ENCODE data around the gene PPT2. TPM values are rescaled to one million over a fixed set of nuclear protein-coding genes. Genes with fewer than 3 reads are reported as not detected.

Gene PPT2
- total and polyA plus RNA-seq, 2 of the 8 experiments (the other 6 are each of a cell fraction or from before 2014, with no cell fraction given) = 24.1 to 39.5 TPM

GRCh38 chr6:32149092-32149755 is 4.7 kb upstream of the PPT2 start:
- no peak overlapping the region for H3K4ac ChIP-seq (replicated peaks; ENCODE audit: insufficient read length, low read depth, low read length)
- H3K79me2 ChIP-seq (ENCODE audit: control insufficient read depth in 1 of 2, insufficient read depth in 2 of 2, low read length in 2 of 2) = no peaks in the 10 kb centered on the region
- no peak overlapping the region for H4K5ac ChIP-seq (ENCODE audit: insufficient read length, low read depth, low read length)
- H3K27ac ChIP-seq (ENCODE audit: low read depth, low read length) = no peak overlapping the region
- H3K23me2 ChIP-seq (ENCODE audit: low read depth, low read length) = peaks cover 22% of the 10 kb centered on the region
- peaks cover 10 to 33% (median 16%) of the 10 kb centered on the region in 4 experiments for H3K4me1 ChIP-seq (replicated peaks in 1 of 4; ENCODE audit: control insufficient read depth in 3 of 4, insufficient read depth in 4 of 4, low read length in 3 of 4)
- H2BK120ac ChIP-seq (replicated peaks; ENCODE audit: low read depth, low read length) = no peak overlapping the region
- peak overlapping the region in 3 of 4 experiments; percentile 33 to 47 (median 34); a peak in 1 of 7 replicates for H3K9ac ChIP-seq (replicated peaks in 1 of 4; ENCODE audit: extremely low read depth in 1 of 4, low read depth in 3 of 4, low read length in 3 of 4)
- no peak overlapping the region for H2BK20ac ChIP-seq (ENCODE audit: low read length)
- DNase-seq (ENCODE audit: low read depth in 1 of 2, low spot score in 2 of 2) (no peak), FAIRE-seq (no peak)
- H4K91ac ChIP-seq (replicated peaks; ENCODE audit: insufficient read length, low read length) = no peak overlapping the region
- H3K14ac ChIP-seq (ENCODE audit: insufficient read length) = no peak overlapping the region
- no peaks in the 10 kb centered on the region for H4K20me1 ChIP-seq (replicated peaks in 1 of 2; ENCODE audit: control insufficient read depth in 1 of 2, insufficient read depth in 2 of 2, low read length in 2 of 2)
- peak overlapping the region; percentile 32; the same call in 1 of the 2 replicates for H3K18ac ChIP-seq (ENCODE audit: extremely low read depth, low read length)
- no peaks in the 10 kb centered on the region for H3K36me3 ChIP-seq (ENCODE audit: control insufficient read depth in 2 of 4, insufficient read depth in 4 of 4, low read length in 3 of 4)
- no peaks in the 10 kb centered on the region for H3K79me1 ChIP-seq (ENCODE audit: low read depth, low read length)
- POLR2A ChIA-PET (ENCODE audit: partially characterized antibody) = interaction anchor here (0.8 to 9.2 kb wide), 11 partner anchors 10 to 822 kb away, joined by 3 to 70 read pairs (median 5); partner anchors contain the start of genes AGPAT1, ATF6B, FKBPL and GPSM3
- no peak overlapping the region for H3K56ac ChIP-seq (replicated peaks; ENCODE audit: insufficient read length, low read depth, low read length)
- H2AFZ ChIP-seq (ENCODE audit: low read length) = peak overlapping the region; percentile 67; the same call in 1 of the 2 replicates
- H4K8ac ChIP-seq (ENCODE audit: extremely low read depth, insufficient read depth, low read length) = peak overlapping the region; percentile 85; the same call in 1 of the 2 replicates
- peak overlapping the region; percentile 94 to 100 for H3K4me2 ChIP-seq (ENCODE audit: insufficient read depth in 1 of 2, low read depth in 2 of 2, low read length in 2 of 2)
- CTCF ChIA-PET (ENCODE audit: partially characterized antibody) = interaction anchor here (0.8 to 4.7 kb wide), 17 partner anchors 13 to 264 kb away, joined by 3 to 23 read pairs (median 4); partner anchors contain the start of genes ATF6B, GPSM3 and PBX2
- H2BK12ac ChIP-seq (ENCODE audit: low read depth, low read length) = no peak overlapping the region; the same call in 1 of the 2 replicates
- H3K23ac ChIP-seq (ENCODE audit: insufficient read length) = no peak overlapping the region
- peak overlapping the region; percentile 46 to 76 (median 70) for H3K4me3 ChIP-seq (ENCODE audit: extremely low read depth in 1 of 4, insufficient read depth in 2 of 4, low read depth in 3 of 4, low read length in 4 of 4)
- H3K27me3 ChIP-seq (replicated peaks in 1 of 4; ENCODE audit: control insufficient read depth in 3 of 4, extremely low read depth in 1 of 4, insufficient read depth in 3 of 4, low read length in 3 of 4) = peaks cover 4 to 41% (median 37%) of the 10 kb centered on the region in 4 experiments
- no peaks in the 10 kb centered on the region for H3K9me3 ChIP-seq (ENCODE audit: insufficient read depth in 2 of 2, low read depth in 1 of 2, low read length in 1 of 2)
- H2AK5ac ChIP-seq (ENCODE audit: low read depth, low read length) = no peak overlapping the region
- 13% methylated on average over 43 of the region's 47 CpGs; no CpG with 5 or more reads in 1 of the 2 experiments for WGBS, 2 experiments (ENCODE audit: extremely low coverage in 1 of 2, insufficient coverage in 1 of 2, insufficient read length in 1 of 2, insufficient replicate concordance in 2 of 2, low coverage in 1 of 2, low lambda C conversion rate in 2 of 2, missing lambda C conversion rate in 1 of 2)
- no peak overlapping the region; the same call in 1 of the 2 replicates for H2BK15ac ChIP-seq (ENCODE audit: low read length)
- no peak overlapping the region for H2BK5ac ChIP-seq (ENCODE audit: low read depth, low read length)
- TF ChIP-seq HDAC6 (IDR thresholded peaks at IDR 0.05; ENCODE audit: low read depth, low read length) (no peak), SP1 (IDR thresholded peaks at IDR 0.05; ENCODE audit: low read depth, low read length) (no peak), ZNF274 (IDR thresholded peaks at IDR 0.05; ENCODE audit: borderline replicate concordance, extremely low read depth, low read length) (no peak), MAFK (IDR thresholded peaks at IDR 0.05; ENCODE audit: low read depth, low read length) (no peak), CTBP2 (IDR thresholded peaks at IDR 0.05; ENCODE audit: borderline replicate concordance, insufficient read depth, insufficient read length, low read length) (no peak), JUN (IDR thresholded peaks at IDR 0.05; ENCODE audit: low read depth, low read length) (no peak), TBP (IDR thresholded peaks at IDR 0.05; ENCODE audit: low read depth, low read length) (no peak), POU5F1 (IDR thresholded peaks at IDR 0.05; ENCODE audit: low read depth, low read length) (no peak), BACH1 (IDR thresholded peaks at IDR 0.05; ENCODE audit: low read length) (0 out of 2 replicates have a peak, but pooled peaks have one; percentile 16), BCL11A (IDR thresholded peaks at IDR 0.05; ENCODE audit: low read depth in 2 of 2, low read length in 2 of 2) (no peak), POLR2AphosphoS5 (IDR thresholded peaks at IDR 0.05; ENCODE audit: low read depth, low read length) (0 out of 2 replicates have a peak, but pooled peaks have one; percentile 31), POLR2A (IDR thresholded peaks at IDR 0.05; ENCODE audit: control extremely low read depth in 1 of 2, low read depth in 2 of 2, low read length in 2 of 2) (no peak; a peak in 1 of 3 replicates), HDAC2 (IDR thresholded peaks at IDR 0.05; ENCODE audit: borderline replicate concordance in 1 of 2, low read depth in 2 of 2, low read length in 2 of 2) (no peak)

All from H1 (cell line).